IMR-90 (cell line): ENCODE results near the gene HRH4. TPM values are rescaled to one million over a fixed set of nuclear protein-coding genes. Genes with fewer than 3 reads are reported as not detected.

Source experiments
- ATAC-seq: fragments of 200-7000 bp; cut with Tn5 transposase; 2 replicates; pipeline ENCODE4 v1.9.1; 2020; ENCODE audit warnings: low read depth, mild to moderate bottlenecking, moderate library complexity
- BruUV-seq: library from RNA; stranded (reverse); fragments of 400-500 nt; replicated peaks from 2 replicates; lab custom pipeline; 2021; lab: Mats Ljungman, UMichigan
- CTCF ChIA-PET: fragments of 300-600 bp; formaldehyde crosslinking; extraction: SDS; loops from one replicate; lab custom pipeline; 2021; ENCODE audit warnings: antibody characterized with exemption; lab: Yijun Ruan, JAX
- POLR2A ChIA-PET: fragments of 300-600 bp; sonication (Branson Sonifier 250); formaldehyde crosslinking; loops from one replicate; lab custom pipeline; 2022; ENCODE audit warnings: antibody characterized with exemption; ENCODE audit not compliant: unreplicated experiment; lab: Charles Lee
- DNase-seq: peaks from one replicate; pipeline ENCODE4 v3.0.0; 2013
- H2AFZ ChIP-seq: replicated peaks from 2 replicates; pipeline ENCODE3; 2013; ENCODE audit warnings: low read length, mild to moderate bottlenecking; ENCODE audit not compliant: poor library complexity
- H2AK5ac ChIP-seq: 2 replicates; pipeline ENCODE4 v1.6.1; 2013; ENCODE audit warnings: low read depth, low read length, inconsistent platforms
- H2AK9ac ChIP-seq: replicated peaks from 2 replicates; pipeline ENCODE3; 2013; ENCODE audit warnings: mild to moderate bottlenecking, low read depth, low read length, moderate library complexity; ENCODE audit not compliant: poor library complexity
- H2BK120ac ChIP-seq: 2 replicates; pipeline ENCODE4 v1.6.1; 2013; ENCODE audit warnings: low read depth, low read length, inconsistent platforms
- H2BK15ac ChIP-seq: 3 replicates; pipeline ENCODE4 v1.6.1; 2013; ENCODE audit warnings: low read depth, low read length, inconsistent platforms
- H2BK20ac ChIP-seq: 2 replicates; pipeline ENCODE4 v1.6.1; 2013; ENCODE audit warnings: low read depth, mild to moderate bottlenecking, inconsistent platforms, low read length, moderate library complexity
- H2BK5ac ChIP-seq: 2 replicates; pipeline ENCODE4 v1.6.1; 2013; ENCODE audit warnings: mild to moderate bottlenecking, low read depth, low read length, inconsistent platforms; ENCODE audit not compliant: poor library complexity, severe bottlenecking
- H3K14ac ChIP-seq: replicated peaks from 2 replicates; pipeline ENCODE4 v1.6.1; 2013; ENCODE audit warnings: low read depth, low read length, inconsistent platforms
- H3K18ac ChIP-seq: 2 replicates; pipeline ENCODE4 v1.6.1; 2013; ENCODE audit warnings: low read depth, low read length, control low read depth
- H3K23ac ChIP-seq: 2 replicates; pipeline ENCODE4 v1.6.1; 2013; ENCODE audit warnings: low read depth, low read length, inconsistent platforms
- H3K27ac ChIP-seq: 2 replicates; pipeline ENCODE4 v1.5.1; 2013; ENCODE audit warnings: mild to moderate bottlenecking, control low read depth, low read length; ENCODE audit not compliant: insufficient read depth
- H3K27me3 ChIP-seq: 2 replicates; pipeline ENCODE4 v1.6.1; 2013; ENCODE audit warnings: low read length; ENCODE audit not compliant: control insufficient read depth, insufficient read depth
- H3K36me3 ChIP-seq: 2 replicates; pipeline ENCODE4 v1.6.1; 2013; ENCODE audit warnings: low read length, mixed read lengths; ENCODE audit not compliant: control insufficient read depth, insufficient read depth
- H3K4ac ChIP-seq: 2 replicates; pipeline ENCODE4 v1.6.1; 2013; ENCODE audit warnings: low read depth, low read length, inconsistent platforms
- H3K4me1 ChIP-seq: 2 replicates; pipeline ENCODE4 v1.6.1; 2013; ENCODE audit warnings: low read length, mixed read lengths; ENCODE audit not compliant: control insufficient read depth, insufficient read depth
- H3K4me2 ChIP-seq: 2 replicates; pipeline ENCODE4 v1.6.1; 2013; ENCODE audit warnings: low read depth, mild to moderate bottlenecking, control low read depth, low read length, moderate library complexity
- H3K4me3 ChIP-seq: 2 replicates; pipeline ENCODE4 v1.5.1; 2013; ENCODE audit warnings: low read depth, mild to moderate bottlenecking, control low read depth, low read length, moderate library complexity; ENCODE audit not compliant: insufficient read depth
- H3K56ac ChIP-seq: 2 replicates; pipeline ENCODE4 v1.6.1; 2013; ENCODE audit warnings: low read length, inconsistent platforms; ENCODE audit not compliant: insufficient read depth; ENCODE audit errors: extremely low read depth
- H3K79me1 ChIP-seq, 2 experiments: 2 replicates each; pipeline ENCODE4 v1.6.1; 2013; ENCODE audit warnings: low read length in 2 of 2, inconsistent platforms in 1 of 2, low read depth in 1 of 2
- H3K9ac ChIP-seq: 2 replicates; pipeline ENCODE4 v1.6.1; 2013; ENCODE audit warnings: low read depth, low read length, control low read depth
- H3K9me1 ChIP-seq: 2 replicates; pipeline ENCODE4 v1.6.1; 2013; ENCODE audit warnings: low read length, inconsistent platforms; ENCODE audit not compliant: insufficient read depth
- H3K9me3 ChIP-seq: 2 replicates; pipeline ENCODE4 v1.6.1; 2013; ENCODE audit warnings: low read length; ENCODE audit not compliant: control insufficient read depth, insufficient read depth
- H4K20me1 ChIP-seq: 2 replicates; pipeline ENCODE4 v1.6.1; 2013; ENCODE audit warnings: low read length, inconsistent platforms; ENCODE audit not compliant: insufficient read depth
- H4K5ac ChIP-seq: 2 replicates; pipeline ENCODE4 v1.6.1; 2013; ENCODE audit warnings: mild to moderate bottlenecking, low read depth, low read length, control low read depth
- H4K8ac ChIP-seq, 2 experiments: 2 replicates each; pipeline ENCODE4 v1.6.1; 2013; ENCODE audit warnings: low read depth in 2 of 2, low read length in 2 of 2, control low read depth in 1 of 2, inconsistent platforms in 1 of 2
- H4K91ac ChIP-seq: 2 replicates; pipeline ENCODE4 v1.6.1; 2013; ENCODE audit warnings: low read depth, low read length, inconsistent platforms; ENCODE audit not compliant: insufficient read depth
- BHLHE40 ChIP-seq: fragments of 150-350 bp; IDR thresholded peaks from 2 replicates; pipeline ENCODE4 v1.6.1; 2016; ENCODE audit warnings: mild to moderate bottlenecking, low read depth, low read length
- CEBPB ChIP-seq: IDR thresholded peaks from 2 replicates; pipeline ENCODE4 v1.6.1; 2012; ENCODE audit warnings: low read depth, low read length, improper control_type of control experiment
- CHD1 ChIP-seq: IDR thresholded peaks from 2 replicates; pipeline ENCODE4 v1.6.1; 2012; ENCODE audit warnings: low read depth, low read length, improper control_type of control experiment
- ELK1 ChIP-seq: fragments of 150-350 bp; IDR thresholded peaks from 2 replicates; pipeline ENCODE4 v1.6.1; 2016; ENCODE audit warnings: low read depth, mild to moderate bottlenecking, low read length, moderate library complexity, borderline replicate concordance
- FOS ChIP-seq: fragments of 150-350 bp; IDR thresholded peaks from 2 replicates; pipeline ENCODE4 v1.6.1; 2016; ENCODE audit warnings: low read depth, low read length
- MAFK ChIP-seq: IDR thresholded peaks from 2 replicates; pipeline ENCODE4 v1.6.1; 2012; ENCODE audit warnings: low read depth, low read length, improper control_type of control experiment
- MAZ ChIP-seq: IDR thresholded peaks from 2 replicates; pipeline ENCODE4 v1.6.1; 2012; ENCODE audit warnings: low read depth, mild to moderate bottlenecking, low read length, improper control_type of control experiment, moderate library complexity, borderline replicate concordance
- MXI1 ChIP-seq: IDR thresholded peaks from 2 replicates; pipeline ENCODE4 v1.6.1; 2012; ENCODE audit warnings: low read depth, mild to moderate bottlenecking, low read length, moderate library complexity, borderline replicate concordance
- NFE2L2 ChIP-seq: fragments of 150-350 bp; IDR thresholded peaks from 2 replicates; pipeline ENCODE4 v1.6.1; 2016; ENCODE audit warnings: low read depth, mild to moderate bottlenecking, low read length
- POLR2A ChIP-seq: IDR thresholded peaks from 2 replicates; pipeline ENCODE4 v1.6.1; 2012; ENCODE audit warnings: mild to moderate bottlenecking, low read depth, low read length
- RFX5 ChIP-seq: IDR thresholded peaks from 2 replicates; pipeline ENCODE4 v1.8.0; 2012; ENCODE audit warnings: low read depth, mild to moderate bottlenecking, low read length, moderate library complexity
- SMC3 ChIP-seq: fragments of 150-350 bp; IDR thresholded peaks from 2 replicates; pipeline ENCODE4 v1.6.1; 2016; ENCODE audit warnings: low read depth, mild to moderate bottlenecking, antibody characterized with exemption, low read length, moderate library complexity
- WGBS, 2 experiments: methylation state at CpG; one replicate each; pipeline versions ENCODE4 v1.1.5 to v1.1.7; 2013; ENCODE audit warnings: missing lambda C conversion rate in 2 of 2; ENCODE audit not compliant: insufficient read length in 1 of 2; ENCODE audit errors: extremely low coverage in 2 of 2; 5-methylcytosine and 5-hydroxymethylcytosine counted together
- dilution Hi-C: fragments of 300-500 bp; cut with HindIII; formaldehyde crosslinking; loops from one replicate; pipeline ENCODE4 v1.14.3; 2018; ENCODE audit warnings: low sequenced_read_pairs; ENCODE audit not compliant: unreplicated experiment
- in situ Hi-C: fragments of 300-500 bp; cut with MboI; formaldehyde crosslinking; loops from 3 replicates; pipeline ENCODE4 v1.14.3; 2019; ENCODE audit warnings: low sequenced_read_pairs, inconsistent platforms, mixed read lengths
- intact Hi-C: fragments of 100-400 bp; cut with micrococcal nuclease; formaldehyde crosslinking; loops from 2 replicates; pipeline ENCODE4 v1.10.0; 2022
- polyA plus RNA-seq, 3 experiments: library from polyadenylated mRNA; depleted of rRNA; stranded (reverse); fragments of >200 nt; gene quantifications; 2 replicates each; pipeline ENCODE4 v1.2.3, GENCODE V29; 2012; ENCODE audit warnings: low replicate concordance in 1 of 3
- total RNA-seq: library from RNA; depleted of rRNA; stranded (reverse); fragments of >200 nt; gene quantifications from 2 replicates; pipeline ENCODE4 v1.2.3, GENCODE V29; 2012
- TF ChIP-seq, protein P1 (sequence below): fragments of 150-350 bp; IDR thresholded peaks from 2 replicates; pipeline ENCODE4 v1.6.1; 2017; ENCODE audit warnings: mild to moderate bottlenecking, antibody characterized with exemption, low read length, low read depth
- TF ChIP-seq, protein P2 (sequence below): conservative IDR thresholded peaks from 2 replicates; pipeline ENCODE4 v1.5.1; 2012; ENCODE audit warnings: mild to moderate bottlenecking, low read depth, low read length, improper control_type of control experiment

The HRH4 gene
- total and polyA plus RNA-seq, 2 of the 4 experiments (the other 2 are of a cell fraction): not detected

- TF ChIP-seq, protein P1, sequence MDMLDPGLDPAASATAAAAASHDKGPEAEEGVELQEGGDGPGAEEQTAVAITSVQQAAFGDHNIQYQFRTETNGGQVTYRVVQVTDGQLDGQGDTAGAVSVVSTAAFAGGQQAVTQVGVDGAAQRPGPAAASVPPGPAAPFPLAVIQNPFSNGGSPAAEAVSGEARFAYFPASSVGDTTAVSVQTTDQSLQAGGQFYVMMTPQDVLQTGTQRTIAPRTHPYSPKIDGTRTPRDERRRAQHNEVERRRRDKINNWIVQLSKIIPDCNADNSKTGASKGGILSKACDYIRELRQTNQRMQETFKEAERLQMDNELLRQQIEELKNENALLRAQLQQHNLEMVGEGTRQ: no peak
- TF ChIP-seq CEBPB (no peak), NFE2L2 (no peak), CHD1 (no peak), RFX5 (no peak), MAZ (no peak)
Observed at GRCh38 chr18:24427484-24427883, 33.0 kb upstream of the HRH4 start (continued).

- H3K27ac ChIP-seq: no peak overlapping the region
- H3K14ac ChIP-seq: no peak overlapping the region
- H3K79me1 ChIP-seq: peaks cover 19 to 26% of the 10 kb centered on the region in 2 experiments
- H3K4me1 ChIP-seq: no peaks in the 10 kb centered on the region; the same call in 1 of the 2 replicates
- H2BK20ac ChIP-seq: no peak overlapping the region
- H2BK120ac ChIP-seq: no peak overlapping the region
- DNase-seq: no peak
- H3K23ac ChIP-seq: no peak overlapping the region
- no peak overlapping the region for H2AK5ac ChIP-seq
- H4K91ac ChIP-seq: no peak overlapping the region
- H2AFZ ChIP-seq: no peak overlapping the region
- no peak overlapping the region for H2BK15ac ChIP-seq
- H3K4ac ChIP-seq: no peak overlapping the region
- H4K8ac ChIP-seq: no peak overlapping the region
- no CpG with 5 or more reads among the region's 3 CpGs for WGBS, 2 experiments
- H2BK5ac ChIP-seq: no peak overlapping the region
- dilution Hi-C loops: no loop called here
- H3K4me2 ChIP-seq: no peak overlapping the region
- no peaks in the 10 kb centered on the region for H3K9me3 ChIP-seq
- ChIA-PET CTCF (no interaction called here), POLR2A (no interaction called here)
- in situ Hi-C loops: no loop called here
- H3K9ac ChIP-seq: no peak overlapping the region
- no peak overlapping the region for H2AK9ac ChIP-seq
- no peak overlapping the region for H3K4me3 ChIP-seq
- no peak overlapping the region for H4K5ac ChIP-seq
- H3K36me3 ChIP-seq: peaks cover 3% of the 10 kb centered on the region; the same call in 1 of the 2 replicates
- ATAC-seq: no peak
- H3K27me3 ChIP-seq: no peaks in the 10 kb centered on the region
- H4K20me1 ChIP-seq: no peaks in the 10 kb centered on the region
- no peak overlapping the region for H3K18ac ChIP-seq
- BruUV-seq: no TSS peak
- intact Hi-C loops: no loop called here
- H3K56ac ChIP-seq: no peak overlapping the region
- H3K9me1 ChIP-seq: peaks cover 3% of the 10 kb centered on the region
- TF ChIP-seq MAZ (no peak), SMC3 (no peak), NFE2L2 (no peak), MAFK (no peak), CEBPB (no peak), BHLHE40 (no peak), POLR2A (no peak), ELK1 (no peak), FOS (no peak), MXI1 (no peak), RFX5 (no peak)
- TF ChIP-seq, protein P2, sequence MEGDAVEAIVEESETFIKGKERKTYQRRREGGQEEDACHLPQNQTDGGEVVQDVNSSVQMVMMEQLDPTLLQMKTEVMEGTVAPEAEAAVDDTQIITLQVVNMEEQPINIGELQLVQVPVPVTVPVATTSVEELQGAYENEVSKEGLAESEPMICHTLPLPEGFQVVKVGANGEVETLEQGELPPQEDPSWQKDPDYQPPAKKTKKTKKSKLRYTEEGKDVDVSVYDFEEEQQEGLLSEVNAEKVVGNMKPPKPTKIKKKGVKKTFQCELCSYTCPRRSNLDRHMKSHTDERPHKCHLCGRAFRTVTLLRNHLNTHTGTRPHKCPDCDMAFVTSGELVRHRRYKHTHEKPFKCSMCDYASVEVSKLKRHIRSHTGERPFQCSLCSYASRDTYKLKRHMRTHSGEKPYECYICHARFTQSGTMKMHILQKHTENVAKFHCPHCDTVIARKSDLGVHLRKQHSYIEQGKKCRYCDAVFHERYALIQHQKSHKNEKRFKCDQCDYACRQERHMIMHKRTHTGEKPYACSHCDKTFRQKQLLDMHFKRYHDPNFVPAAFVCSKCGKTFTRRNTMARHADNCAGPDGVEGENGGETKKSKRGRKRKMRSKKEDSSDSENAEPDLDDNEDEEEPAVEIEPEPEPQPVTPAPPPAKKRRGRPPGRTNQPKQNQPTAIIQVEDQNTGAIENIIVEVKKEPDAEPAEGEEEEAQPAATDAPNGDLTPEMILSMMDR: no peak
Observed at GRCh38 chr18:24428709-24429108, 31.7 kb upstream of the HRH4 start.
